ENCODE results near the gene TPK1.
"Not testable (repeated sequence)": the region's sequence is repeated elsewhere in the genome, so short reads cannot be mapped to it uniquely, and the experiment has no call there.

Gene TPK1

DNA sequence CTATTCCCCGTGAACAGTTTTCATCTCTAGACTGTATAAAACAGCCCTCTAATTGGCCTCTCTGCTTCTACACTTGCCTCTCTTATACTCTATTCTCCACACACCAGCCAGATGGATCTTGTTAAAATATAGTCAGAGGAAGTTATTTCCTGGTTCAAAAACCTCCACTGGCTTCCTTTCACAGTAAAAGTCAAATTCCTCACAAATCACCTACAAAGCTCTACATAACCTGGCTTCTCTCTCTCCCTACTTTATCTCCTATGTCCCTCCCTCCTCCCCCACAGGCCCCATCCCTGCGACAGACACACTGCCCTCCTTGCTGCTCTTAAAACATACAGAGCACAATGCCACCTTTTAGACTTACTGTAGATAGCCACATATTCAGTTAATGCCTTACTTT, 60.1 kb downstream of the TPK1 start:
- DNase-seq: no peak

DNA sequence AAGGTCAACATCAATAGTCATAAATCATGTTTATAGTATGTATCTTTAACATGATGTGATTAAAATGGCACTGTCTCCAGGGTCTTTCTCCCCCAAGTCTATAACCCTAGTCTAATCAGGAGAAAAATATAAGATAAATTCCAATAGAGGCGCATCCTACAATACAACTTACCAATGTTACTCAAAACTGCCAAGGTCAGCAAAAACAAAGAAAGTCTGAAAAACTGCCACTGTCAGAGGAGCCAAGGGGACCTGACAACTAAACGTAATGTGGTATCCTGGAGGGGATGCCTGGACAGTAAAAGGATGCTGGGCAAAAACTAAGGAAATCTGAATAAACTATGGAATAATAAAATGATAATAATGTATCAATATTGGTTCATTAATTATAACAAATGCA, 63.9 kb downstream of the TPK1 start:
- DNase-seq: no peak

DNA sequence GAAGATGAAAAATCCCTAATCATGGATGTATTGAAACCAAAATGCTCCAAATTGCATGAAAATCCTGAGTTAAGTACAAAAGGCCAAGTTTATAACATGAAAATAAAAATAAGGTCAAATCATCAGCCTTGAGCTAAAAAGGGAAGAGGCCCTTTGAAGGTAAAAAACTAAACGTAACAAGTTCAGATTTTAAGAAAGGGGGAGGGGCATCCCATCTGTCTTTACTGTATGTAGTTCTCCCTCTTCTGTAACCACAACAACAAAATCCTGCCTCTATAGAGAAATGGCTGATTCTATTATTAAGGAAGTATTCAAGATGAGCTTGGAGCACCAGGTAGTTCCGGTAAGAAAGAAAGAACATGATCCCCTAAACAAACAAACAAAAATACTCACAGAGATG, 64.7 kb downstream of the TPK1 start:
- DNase-seq: no peak

DNA sequence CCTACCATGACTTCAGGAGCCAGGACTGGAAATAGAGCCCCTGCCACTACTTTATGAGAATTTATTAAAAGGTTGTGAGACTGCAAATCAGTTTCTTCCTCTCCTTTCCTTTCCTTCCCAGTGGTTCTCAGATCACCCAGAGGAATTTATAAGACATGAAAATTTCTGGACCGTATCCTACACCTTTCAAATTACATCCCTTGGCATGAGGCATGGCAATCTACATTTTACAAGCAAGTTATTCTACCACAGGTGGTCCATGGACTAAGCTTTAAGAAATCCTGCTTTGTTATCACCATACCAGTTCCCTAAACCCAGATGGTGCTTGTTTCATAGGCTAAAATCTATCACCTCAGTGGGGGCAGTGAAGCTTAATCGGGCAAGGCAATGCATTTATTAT, 66.5 kb downstream of the TPK1 start:
- DNase-seq: no peak

DNA sequence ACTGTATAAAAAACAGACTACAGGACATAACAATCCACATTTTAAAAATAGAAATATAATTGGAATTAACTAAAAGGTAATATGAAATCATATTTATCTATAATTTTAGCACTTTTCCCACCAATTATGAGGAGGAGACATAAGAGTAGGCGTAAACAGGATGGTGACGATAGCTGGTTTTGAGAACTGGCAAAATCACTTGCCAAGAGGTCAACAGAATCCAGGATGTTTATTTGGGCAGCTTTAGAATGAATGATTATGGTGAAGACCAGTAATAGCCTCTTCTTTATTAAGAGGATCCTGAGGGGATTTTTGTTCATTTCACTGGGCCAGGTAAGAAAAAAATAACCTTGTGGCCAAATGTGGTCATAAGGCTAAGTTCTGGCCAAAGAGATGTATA, 67.2 kb downstream of the TPK1 start:
- DNase-seq: no peak

DNA sequence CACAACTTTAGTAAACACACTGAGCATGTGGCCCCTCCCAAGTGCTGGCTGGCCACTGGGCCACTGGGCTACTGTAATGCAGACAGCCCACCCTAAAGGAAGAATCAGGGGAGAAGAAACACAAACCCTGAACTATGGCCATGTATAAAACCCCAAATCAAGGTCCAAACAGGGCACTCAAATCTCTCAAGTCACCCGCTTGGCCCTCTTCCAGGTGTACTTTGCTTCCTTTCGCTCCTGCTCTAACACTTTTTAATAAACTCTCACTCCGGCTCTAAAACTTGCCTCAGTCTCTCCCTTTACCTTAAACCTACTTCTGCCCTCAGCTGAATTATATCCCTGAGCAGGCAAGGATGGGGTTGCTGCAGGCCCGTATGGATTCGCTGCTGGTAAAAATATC, 72.6 kb downstream of the TPK1 start:
- no peak for DNase-seq

DNA sequence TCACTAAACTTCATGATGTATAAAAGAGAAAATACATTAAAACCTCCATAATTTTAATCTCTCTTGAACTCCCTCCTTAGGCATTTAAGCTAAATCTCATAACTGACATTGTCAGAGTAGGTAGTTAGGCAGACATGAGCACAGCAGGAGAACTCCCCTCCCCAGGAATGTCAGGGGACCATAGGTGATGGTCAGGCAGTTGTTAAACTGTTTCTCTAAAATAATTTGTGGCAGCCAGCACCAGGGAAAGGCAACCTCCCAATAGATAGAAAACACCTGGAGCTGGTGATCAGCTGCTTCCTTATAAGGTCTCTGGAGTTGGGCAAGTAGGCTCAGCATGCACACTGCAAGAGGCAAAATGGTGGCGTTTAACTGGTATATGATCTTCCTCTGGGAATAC, 73.0 kb downstream of the TPK1 start:
- DNase-seq: no peak

DNA sequence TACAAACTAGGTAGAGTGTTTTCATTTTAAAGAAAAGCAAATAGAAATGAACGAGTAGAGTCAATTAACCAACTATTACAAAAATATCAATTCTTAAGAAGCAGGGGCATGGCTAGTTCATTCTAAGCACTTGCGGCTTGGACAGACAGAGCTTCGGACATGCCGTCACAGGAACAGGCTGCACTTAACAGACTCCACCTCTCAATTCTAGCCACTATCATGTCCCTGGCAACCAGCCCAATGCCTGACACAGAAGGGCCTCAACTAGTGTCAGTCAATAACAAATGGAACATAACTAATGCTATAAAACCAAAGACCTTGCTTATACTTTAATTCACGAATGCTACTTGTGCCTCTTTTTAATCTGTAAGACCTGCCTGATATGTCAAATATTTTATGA, 74.4 kb downstream of the TPK1 start:
- no peak for DNase-seq

DNA sequence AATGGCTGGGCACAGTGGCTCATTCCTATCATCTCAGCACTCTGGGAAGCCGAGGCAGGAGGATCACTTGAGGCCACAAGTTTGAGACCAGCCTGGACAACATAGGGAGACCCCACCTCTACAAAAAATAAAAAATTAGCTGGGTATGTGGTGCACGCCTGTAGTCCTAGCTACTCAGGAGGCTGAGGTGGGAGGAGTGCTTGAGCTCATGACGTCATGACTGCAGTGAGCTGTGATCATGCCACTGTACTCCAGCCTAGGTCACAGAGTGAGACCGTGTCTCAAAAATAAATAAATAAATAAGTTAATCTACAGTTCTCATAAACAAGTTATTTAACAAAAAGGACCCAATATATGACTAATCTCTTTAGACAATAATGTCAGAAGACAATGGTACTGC, 76.2 kb downstream of the TPK1 start:
- DNase-seq: no peak

DNA sequence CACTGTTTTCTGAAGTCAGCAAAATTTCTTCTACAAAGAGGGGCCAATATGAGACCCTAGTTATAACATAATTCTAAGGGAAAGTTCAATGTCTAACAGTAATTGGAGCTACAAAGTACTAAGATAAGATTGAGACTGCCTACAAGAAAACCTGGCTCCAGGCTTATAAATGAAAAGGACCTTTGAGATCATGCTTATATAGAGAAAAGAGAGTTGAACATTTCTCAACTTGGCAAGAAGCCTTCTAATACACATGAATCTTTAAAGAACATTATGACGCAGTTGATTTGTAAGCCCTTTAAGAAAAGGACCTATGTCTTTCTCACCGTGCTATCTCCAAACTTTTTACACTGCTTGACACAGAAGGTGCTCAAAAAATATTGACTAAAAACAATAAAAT, 87.9 kb downstream of the TPK1 start:
- no peak for DNase-seq

DNA sequence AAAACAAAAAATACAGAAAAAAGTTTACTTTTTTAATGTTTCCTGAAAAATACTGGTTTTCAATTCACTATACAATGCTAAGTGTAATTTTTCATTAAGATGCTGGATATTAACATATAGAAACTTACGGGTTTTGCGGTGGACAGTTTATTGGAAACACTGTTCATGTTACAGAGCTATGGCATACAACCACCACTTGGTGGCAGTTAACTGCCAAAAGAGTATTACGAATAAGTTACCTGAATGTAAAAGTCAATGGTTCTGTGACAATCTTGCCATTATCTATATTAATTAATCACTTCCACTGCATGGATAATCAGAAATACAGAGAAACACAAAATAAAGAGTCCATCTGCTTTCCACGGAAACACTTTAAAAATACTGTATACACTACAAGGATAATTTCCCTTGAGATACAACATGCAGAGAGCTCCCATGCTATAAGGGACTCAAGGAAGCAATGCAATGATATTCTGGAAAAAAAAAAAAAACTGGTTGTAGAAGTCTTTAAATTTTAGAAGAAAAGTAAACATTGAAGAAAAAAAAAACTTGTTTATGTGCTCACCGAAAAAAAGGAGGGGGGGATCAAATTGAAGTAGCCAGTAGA, 97.0 kb downstream of the TPK1 start:
- no peak for DNase-seq

DNA sequence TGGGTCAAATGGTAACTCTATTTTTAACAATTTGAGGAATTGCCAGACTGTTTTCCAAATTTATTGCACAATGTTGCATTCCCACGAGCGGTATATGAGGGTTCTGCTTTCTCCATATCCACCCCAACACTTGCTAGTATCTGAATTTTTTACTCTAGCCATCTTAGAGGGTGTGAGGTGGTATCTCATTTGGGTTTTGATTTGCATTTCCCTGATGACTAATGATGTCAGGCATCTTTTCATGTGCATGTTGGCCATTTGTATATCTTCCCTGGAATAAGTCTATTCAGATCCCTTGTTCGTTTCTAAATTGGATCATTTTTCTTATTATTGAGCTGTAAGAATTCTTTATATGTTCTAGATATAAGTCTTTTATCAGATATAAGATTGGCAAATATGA, 97.7 kb downstream of the TPK1 start:
- DNase-seq: no peak

DNA sequence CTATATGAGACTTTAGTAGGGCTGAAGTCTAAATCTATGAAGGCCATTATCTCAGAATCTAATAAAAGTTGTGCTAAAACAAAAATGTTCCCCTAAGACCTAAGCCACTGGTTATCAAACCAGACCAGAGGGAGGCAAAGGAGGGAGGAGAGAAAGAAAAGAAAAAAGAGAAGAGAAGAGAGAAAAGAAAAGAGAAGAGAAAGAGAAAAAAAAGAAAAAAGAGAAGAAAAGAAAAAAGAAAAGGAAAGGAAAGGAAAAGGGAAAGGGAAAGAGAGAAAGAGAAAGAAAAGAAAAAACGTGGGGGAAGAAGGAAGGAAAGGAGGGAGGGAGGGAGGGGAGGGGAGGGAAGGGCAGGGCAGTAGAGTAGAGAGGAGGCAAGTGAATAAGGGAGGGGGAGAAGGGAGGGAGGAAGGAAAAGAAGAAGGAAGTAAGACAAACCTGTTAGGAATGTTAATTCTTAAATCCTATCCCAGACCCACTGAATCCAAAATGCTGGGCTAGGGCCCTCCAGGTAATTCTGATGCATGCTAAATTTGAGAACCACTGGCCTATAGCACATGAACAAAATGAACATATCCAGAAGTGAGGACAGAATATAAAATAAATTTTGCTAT, 98.9 kb downstream of the TPK1 start:
- DNase-seq: no peak

DNA sequence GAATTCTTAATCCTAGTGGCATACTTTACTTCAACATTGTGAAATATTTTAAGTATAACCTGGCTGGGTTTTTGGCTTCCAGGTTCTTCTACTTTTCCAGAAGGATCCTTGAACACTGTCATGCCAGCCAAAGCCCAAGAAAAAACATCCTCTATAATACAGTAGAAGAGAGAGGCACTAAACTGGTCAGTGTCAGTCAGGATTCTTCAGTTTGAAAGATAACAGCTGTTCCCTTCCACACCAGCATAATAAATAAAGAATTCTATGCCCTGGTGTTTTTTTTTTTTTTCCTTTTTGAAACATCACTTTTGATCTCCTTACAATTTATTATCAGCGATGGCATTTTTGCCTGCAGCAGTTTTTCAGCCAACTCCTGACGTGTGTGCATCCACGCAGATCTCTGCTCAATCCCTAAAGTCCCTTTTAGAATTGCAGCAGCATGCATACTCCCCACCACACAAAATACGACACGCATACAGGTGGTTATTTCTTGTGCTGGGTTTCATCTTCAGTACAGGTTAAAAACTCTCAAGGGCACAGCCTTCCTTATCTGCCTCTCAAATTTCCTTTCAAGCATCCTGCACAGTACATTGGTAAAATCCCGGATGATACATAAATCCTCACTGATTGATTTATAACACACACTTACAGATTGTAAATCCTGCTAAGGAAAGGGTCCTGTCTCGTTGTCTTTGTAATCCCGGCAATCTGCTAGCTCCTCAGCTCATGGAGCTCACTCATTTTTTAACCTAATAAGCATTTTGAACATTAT, 100.2 kb downstream of the TPK1 start:
- no peak for DNase-seq

DNA sequence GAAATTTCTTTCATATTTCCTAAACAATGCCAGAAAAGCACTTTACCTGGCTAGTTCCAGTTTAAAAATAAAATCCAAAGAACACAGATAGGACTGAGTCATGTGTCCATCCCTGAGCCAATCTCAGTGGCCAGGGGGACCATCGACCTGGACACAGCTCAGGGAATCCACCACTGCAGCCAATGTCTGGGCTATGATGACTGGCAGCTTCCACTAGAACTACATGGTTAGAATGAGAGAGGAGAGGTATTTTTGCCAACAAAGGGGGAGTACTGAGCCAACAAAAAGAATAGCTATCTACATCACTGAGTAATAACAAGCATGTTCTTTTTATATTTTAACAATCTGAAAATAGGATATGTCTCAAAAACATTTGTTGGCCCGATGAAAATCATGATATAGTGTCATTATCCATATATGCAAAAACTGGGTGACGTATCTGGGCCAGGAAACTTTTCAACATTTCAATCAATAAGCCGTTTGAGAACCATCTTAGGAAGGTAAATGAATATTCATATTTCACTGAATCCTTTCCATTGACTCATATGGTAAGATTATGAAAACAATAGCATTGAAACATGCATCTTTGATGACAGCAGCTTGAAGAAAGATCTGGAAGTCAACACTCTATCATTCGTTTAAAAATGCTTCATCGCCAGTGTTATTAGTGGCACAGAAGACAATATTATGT, 104.0 kb downstream of the TPK1 start:
- no peak for DNase-seq

DNA sequence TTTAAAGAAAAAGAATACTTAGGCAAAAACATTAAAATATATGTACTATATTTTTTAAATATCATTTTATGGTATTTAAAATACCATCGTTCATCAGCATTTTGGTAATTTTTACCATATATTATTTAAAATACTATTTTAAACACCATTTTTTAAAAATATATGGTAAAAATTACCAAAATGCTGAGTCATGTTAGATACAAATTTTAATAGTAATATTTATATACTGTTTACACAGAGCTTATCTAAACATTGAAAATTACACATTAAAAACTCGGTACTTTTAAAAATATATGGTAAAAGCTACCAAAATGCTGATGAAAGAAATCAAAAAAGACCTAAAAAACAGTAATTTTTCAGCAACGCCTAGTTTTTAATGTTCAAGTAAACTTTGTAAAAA, 105.6 kb downstream of the TPK1 start:
- no peak for DNase-seq

DNA sequence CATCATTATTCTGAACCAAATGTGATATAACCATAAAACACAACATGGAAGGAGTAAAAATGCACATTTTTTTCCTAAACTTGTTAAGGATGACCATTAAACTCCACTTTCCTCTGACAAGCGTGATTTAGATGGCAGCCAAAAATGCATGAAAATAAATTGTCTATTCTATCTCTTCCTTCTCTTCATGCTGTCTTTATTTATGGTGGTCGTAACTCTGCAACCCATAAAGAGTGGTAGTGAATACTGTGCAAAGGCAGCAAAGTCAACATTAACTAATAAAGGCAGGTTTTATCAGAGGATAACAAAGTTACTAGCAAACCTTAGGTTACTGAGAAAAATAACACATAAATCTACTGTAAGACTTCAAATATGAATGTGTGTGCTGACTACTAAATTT, 106.6 kb downstream of the TPK1 start:
- DNase-seq: no peak

DNA sequence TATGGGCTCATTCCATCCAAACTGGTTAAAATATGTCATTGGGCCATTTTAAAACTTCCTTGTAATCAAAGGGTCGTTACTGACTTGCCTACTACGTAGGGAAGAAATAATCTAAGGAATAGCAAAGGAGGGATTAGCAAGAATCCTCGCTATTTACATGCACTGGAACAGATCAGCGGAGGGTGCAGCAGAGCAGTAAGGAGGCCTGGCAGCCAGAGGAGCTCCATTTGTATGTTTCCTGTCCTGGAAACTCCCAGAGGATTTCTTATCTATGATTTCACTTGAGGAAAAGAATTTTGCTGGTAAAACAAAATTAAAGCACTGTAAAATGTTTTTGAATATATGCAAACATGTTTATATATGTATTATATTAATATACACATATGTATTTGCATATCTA, 107.3 kb downstream of the TPK1 start:
- DNase-seq: no peak

DNA sequence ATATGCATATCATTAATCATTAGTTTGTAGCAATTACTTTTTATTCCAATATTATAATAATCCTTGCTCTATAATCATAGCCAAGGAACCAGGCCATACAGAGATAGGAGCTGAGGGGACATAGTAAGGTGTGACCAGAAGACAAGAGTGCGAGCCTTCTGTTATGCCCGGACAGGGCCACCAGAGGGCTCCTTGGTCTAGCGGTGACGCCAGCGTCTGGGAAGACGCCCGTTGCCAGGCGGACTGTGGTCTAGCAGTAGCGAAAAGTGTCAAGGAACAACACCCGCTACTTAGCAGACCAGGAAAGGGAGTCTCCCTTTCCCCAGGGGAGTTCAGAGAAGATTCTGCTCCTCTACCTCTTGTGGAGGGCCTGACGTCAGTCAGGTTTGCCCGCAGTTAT, 109.0 kb downstream of the TPK1 start:
- DNase-seq: not testable (repeated sequence)

DNA sequence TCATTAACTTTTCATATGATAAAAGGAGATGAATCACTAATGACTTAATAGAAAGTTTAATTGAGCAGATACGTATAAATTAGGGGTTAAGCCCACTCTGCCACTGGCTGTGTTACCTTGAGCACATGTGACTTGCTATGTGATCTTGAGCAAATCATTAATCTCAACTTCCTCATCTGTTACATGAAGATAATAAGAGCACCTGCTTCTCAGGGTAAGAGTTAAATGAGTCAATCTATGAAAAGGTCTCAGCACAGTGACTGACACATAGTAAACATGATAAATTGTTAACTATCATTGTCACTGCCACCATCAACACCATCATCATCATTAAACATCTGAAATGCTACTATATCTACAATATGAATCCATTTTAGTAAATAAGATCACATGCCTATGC, 110.8 kb downstream of the TPK1 start:
- no peak for DNase-seq

DNA sequence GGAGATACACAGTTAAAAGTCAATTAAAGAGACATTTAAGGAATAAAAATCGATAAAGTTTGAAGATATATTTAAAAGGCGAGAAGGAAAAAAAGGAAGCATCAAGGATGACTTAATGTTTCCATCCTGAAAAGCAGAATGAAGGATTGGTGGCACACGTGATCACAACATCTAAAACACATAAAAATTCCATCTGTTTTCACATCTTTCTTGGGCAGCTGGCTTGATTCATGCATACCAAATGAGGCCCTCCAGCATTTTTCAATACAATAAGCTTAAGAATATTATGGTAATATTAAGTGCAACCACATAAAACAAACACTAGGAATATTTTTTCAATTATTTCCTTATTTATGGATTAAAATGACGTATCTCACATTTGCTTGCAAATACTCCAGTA, 112.6 kb downstream of the TPK1 start:
- DNase-seq: no peak

DNA sequence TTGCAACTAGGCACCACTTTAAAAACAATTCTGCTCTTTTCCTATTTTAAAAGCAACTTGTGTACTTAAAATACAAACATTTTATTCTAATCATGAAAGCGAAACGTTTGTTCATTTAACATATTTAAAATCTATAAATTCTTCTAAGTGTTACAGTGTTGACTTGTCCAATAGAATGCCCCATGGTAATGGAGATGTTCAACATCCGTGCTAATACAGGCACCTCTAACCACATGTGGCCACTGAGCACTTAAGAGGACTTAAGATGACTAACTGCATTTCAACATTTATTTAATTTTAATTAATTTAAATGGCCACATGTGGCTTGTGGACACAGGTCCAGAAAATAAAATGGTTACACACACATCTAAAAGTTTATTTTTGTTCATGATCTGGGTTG, 115.1 kb downstream of the TPK1 start:
- no peak for DNase-seq

DNA sequence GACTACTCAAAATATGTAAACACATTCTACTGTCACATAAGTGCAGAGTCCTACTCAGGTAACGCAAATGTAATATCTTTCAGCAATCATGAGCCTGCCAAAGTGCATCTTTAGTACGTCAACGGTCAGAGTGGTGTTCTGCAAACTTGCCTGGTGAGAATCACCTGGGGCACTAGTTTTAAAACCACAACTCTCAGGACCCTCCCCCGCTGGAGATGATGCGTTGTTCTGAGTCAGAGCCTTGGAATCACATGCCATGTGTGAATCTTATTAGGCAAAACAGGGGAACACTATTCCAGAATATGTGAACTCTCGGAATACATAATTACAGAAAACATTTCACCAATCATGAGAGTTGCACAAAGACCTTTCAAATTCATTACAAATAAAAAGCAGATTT, 115.7 kb downstream of the TPK1 start:
- DNase-seq: no peak

DNA sequence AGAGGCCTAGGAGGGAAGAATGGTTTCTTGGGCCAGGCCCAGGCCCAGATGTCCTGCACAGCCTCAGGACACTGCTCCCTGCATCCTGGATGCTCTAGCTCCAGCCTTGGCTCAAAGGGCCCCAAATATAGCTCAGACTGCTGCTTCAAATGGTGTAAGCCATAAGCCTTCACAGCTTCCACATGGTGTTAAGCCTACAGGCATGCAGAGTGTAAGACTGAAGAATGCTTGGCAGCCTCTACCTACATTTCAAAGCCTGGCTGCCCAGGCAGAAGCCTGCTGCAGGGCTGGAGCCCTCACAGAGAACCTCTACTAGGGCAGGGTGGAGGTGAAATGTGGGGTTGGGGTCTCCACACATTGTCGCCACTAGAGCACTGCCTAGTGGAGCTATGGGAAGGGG, 118.1 kb downstream of the TPK1 start:
- DNase-seq: no peak
